Measurements from ENCODE around the gene CD151.

- TF ChIP-seq CTCF (IDR thresholded peaks at IDR 0.05; ENCODE audit: low read length): no peak
- TF ChIP-seq EZH2 (IDR thresholded peaks at IDR 0.05; ENCODE audit: borderline replicate concordance, low read length): no peak
Observed at GRCh38 chr11:875203-875602, 42.5 kb downstream of the CD151 start.
